Measurements from ENCODE around the gene ATP5F1C. TPM values are rescaled to one million over a fixed set of nuclear protein-coding genes. Genes with fewer than 3 reads are reported as not detected.
A peak's percentile ranks its signal among the peaks of the same experiment; 100 is the strongest.

The ATP5F1C gene
- total RNA-seq, 4 donors from 2014 or later = 190 to 380 (median 339) TPM

- Histone ChIP-seq H3K36me3 (peaks cover 0 to 23% (median 0%) of the 10 kb centered on the region in 3 donors), H3K9me3 (no peaks in the 10 kb centered on the region), H3K27ac (peak overlapping the region in 1 of 4 donors; percentile 94), H3K4me3 (peak overlapping the region in 2 of 4 donors; percentile 84 to 94), H3K4me1 (peaks cover 9 to 57% (median 17%) of the 10 kb centered on the region in 3 donors), H3K27me3 (no peaks in the 10 kb centered on the region)
- intact Hi-C loops (cut with DNase I) = no loop called here
- 73 to 76% methylated on average over 3 of the region's 3 CpGs for WGBS, 2 donors
- TF ChIP-seq CTCF (IDR thresholded peaks at IDR 0.05) (no peak), POLR2A (IDR thresholded peaks at IDR 0.05) (no peak)
- DNase-seq = no peak
Observed at GRCh38 chr10:7786430-7786829, 1.5 kb upstream of the ATP5F1C start.

DNA sequence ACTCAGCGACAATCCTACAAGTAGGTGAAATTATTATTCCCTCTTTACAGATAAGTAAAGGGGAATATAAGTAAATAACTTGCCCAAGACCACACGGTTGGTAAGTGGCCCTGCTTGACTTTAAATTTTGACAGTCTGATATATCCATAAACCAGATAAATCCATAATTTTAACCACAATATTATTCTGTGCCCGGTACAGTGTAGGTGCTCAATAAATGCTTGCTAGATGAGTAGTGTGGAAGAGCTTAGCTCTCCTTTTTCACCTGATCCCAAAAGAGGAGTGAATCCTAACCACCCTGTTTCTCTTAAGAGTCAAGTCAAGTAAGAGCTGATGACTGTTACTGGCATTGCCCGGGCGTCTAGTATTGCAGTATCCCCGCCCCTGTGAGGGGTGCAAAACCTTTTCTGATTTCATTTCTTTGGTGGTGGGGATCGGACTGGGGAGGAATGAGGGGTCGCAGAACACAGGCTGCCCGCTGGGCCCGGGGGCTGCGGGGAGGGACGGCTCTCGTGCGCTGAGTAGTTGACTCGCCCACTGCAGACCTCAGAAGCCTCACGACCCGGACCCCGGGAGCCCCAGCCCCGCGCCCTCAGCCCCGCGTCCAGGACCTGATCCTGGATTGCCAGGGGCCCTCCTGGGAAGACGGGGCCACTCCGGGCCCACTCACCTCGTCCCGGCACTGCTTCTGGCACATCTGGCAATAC lies 674 bp upstream of the ATP5F1C start:
- Histone ChIP-seq H3K27ac (peak overlapping the region; percentile 88 to 94 (median 90)), H3K4me1 (peaks cover 9 to 65% (median 17%) of the 10 kb centered on the region in 3 donors), H3K27me3 (no peaks in the 10 kb centered on the region), H3K4me3 (peak overlapping the region; percentile 75 to 94 (median 84)), H3K9me3 (no peaks in the 10 kb centered on the region), H3K36me3 (peaks cover 0 to 20% (median 0%) of the 10 kb centered on the region in 3 donors)
- intact Hi-C loops (cut with DNase I) = no loop called here
- DNase-seq = no peak
- 6 to 8% methylated on average over 4 to 6 of the region's 26 CpGs for WGBS, 2 donors
- TF ChIP-seq CTCF (IDR thresholded peaks at IDR 0.05) (no peak), POLR2A (IDR thresholded peaks at IDR 0.05) (no peak)

- 1 to 7% methylated on average over 11 to 13 of the region's 25 CpGs for WGBS, 2 donors
- Histone ChIP-seq H3K9me3 (no peaks in the 10 kb centered on the region), H3K4me3 (peak overlapping the region; percentile 75 to 94 (median 84)), H3K36me3 (peaks cover 0 to 24% (median 0%) of the 10 kb centered on the region in 3 donors), H3K27me3 (no peaks in the 10 kb centered on the region), H3K4me1 (peaks cover 9 to 80% (median 17%) of the 10 kb centered on the region in 3 donors), H3K27ac (peak overlapping the region; percentile 88 to 94 (median 90))
- intact Hi-C loops (cut with DNase I) = no loop called here
- no peak for DNase-seq
- TF ChIP-seq CTCF (IDR thresholded peaks at IDR 0.05) (no peak), POLR2A (IDR thresholded peaks at IDR 0.05) (no peak)
Observed at GRCh38 chr10:7788639-7789286, 786 bp downstream of the ATP5F1C start.

GRCh38 chr10:7789390-7789789 lies 1.4 kb downstream of the ATP5F1C start:
- Histone ChIP-seq H3K27me3 (no peaks in the 10 kb centered on the region), H3K27ac (peak overlapping the region in 2 of 4 donors; percentile 88 to 94), H3K9me3 (no peaks in the 10 kb centered on the region), H3K4me3 (peak overlapping the region; percentile 75 to 94 (median 84)), H3K4me1 (peaks cover 9 to 86% (median 17%) of the 10 kb centered on the region in 3 donors), H3K36me3 (peaks cover 0 to 24% (median 0%) of the 10 kb centered on the region in 3 donors)
- WGBS, 2 donors = 24 to 42% methylated on average over 3 of the region's 3 CpGs
- TF ChIP-seq POLR2A (IDR thresholded peaks at IDR 0.05) = no peak
- TF ChIP-seq CTCF (IDR thresholded peaks at IDR 0.05) = no peak
- no peak for DNase-seq
- intact Hi-C loops (cut with DNase I) = no loop called here

GRCh38 chr10:7792541-7792940 lies 4.6 kb downstream of the ATP5F1C start:
- no peaks in the 10 kb centered on the region for H3K9me3 ChIP-seq
- WGBS, 2 donors = 61 to 89% methylated on average over 1 of the region's 1 CpG
- intact Hi-C loops (cut with DNase I) = no loop called here
- H3K4me1 ChIP-seq = peaks cover 9 to 75% (median 12%) of the 10 kb centered on the region in 3 donors
- TF ChIP-seq POLR2A (IDR thresholded peaks at IDR 0.05) (no peak), CTCF (IDR thresholded peaks at IDR 0.05) (no peak)
- no peak for DNase-seq
- no peaks in the 10 kb centered on the region for H3K27me3 ChIP-seq
- H3K4me3 ChIP-seq = no peak overlapping the region
- no peak overlapping the region for H3K27ac ChIP-seq
- peaks cover 0 to 38% (median 2%) of the 10 kb centered on the region in 3 donors for H3K36me3 ChIP-seq
